HAP-1 (cell line): ENCODE results near the gene MLH3.

Experiments used
- DNase-seq, 2 experiments: peaks; one replicate each; pipeline ENCODE4 v3.0.0-alpha.2; 2016 to 2020; ENCODE audit warnings: low spot score in 2 of 2
- H3K27me3 ChIP-seq: fragments of 250-450 bp; sonication (Bioruptor Pico); 2 replicates; pipeline ENCODE4 v1.5.1; 2020; ENCODE audit warnings: low read depth, mild to moderate bottlenecking, moderate library complexity
- H3K36me3 ChIP-seq: fragments of 250-450 bp; sonication (Bioruptor Pico); replicated peaks from 2 replicates; pipeline ENCODE4 v1.5.1; 2020; ENCODE audit warnings: mild to moderate bottlenecking
- H3K4me1 ChIP-seq: fragments of 250-450 bp; sonication (Bioruptor Pico); 2 replicates; pipeline ENCODE4 v1.5.1; 2020; ENCODE audit warnings: mild to moderate bottlenecking
- H3K4me3 ChIP-seq: fragments of 250-450 bp; sonication (Bioruptor Pico); 2 replicates; pipeline ENCODE4 v1.5.1; 2020; ENCODE audit warnings: mild to moderate bottlenecking, moderate library complexity
- H3K9me3 ChIP-seq: fragments of 250-450 bp; sonication (Bioruptor Pico); 2 replicates; pipeline ENCODE4 v1.5.1; 2020; ENCODE audit warnings: mild to moderate bottlenecking, moderate library complexity
- in situ Hi-C: fragments of 300-500 bp; cut with MboI; formaldehyde crosslinking; loops from 3 replicates; pipeline ENCODE4 v1.14.3; 2020; ENCODE audit warnings: low sequenced_read_pairs, inconsistent platforms, mixed read lengths

Gene MLH3

GRCh38 chr14:75060420-75060819 lies 9.2 kb upstream of the MLH3 start:
- peaks cover 4% of the 10 kb centered on the region for H3K4me1 ChIP-seq
- no peaks in the 10 kb centered on the region for H3K27me3 ChIP-seq
- peaks cover 14% of the 10 kb centered on the region for H3K36me3 ChIP-seq
- in situ Hi-C loops = no loop called here
- no peaks in the 10 kb centered on the region for H3K9me3 ChIP-seq
- no peak overlapping the region for H3K4me3 ChIP-seq
- DNase-seq = no peak

- no peak for DNase-seq
- peaks cover 14% of the 10 kb centered on the region for H3K36me3 ChIP-seq
- H3K27me3 ChIP-seq = no peaks in the 10 kb centered on the region
- H3K9me3 ChIP-seq = no peaks in the 10 kb centered on the region
- no peak overlapping the region for H3K4me3 ChIP-seq
- peaks cover 4% of the 10 kb centered on the region for H3K4me1 ChIP-seq
- in situ Hi-C loops = no loop called here
Measured at GRCh38 chr14:75059642-75060041, 8.4 kb upstream of the MLH3 start.

- H3K4me1 ChIP-seq = no peaks in the 10 kb centered on the region; the same call in 1 of the 2 replicates
- no peaks in the 10 kb centered on the region for H3K27me3 ChIP-seq
- no peaks in the 10 kb centered on the region; the same call in 1 of the 2 replicates for H3K36me3 ChIP-seq
- H3K4me3 ChIP-seq = no peak overlapping the region
- no peak for DNase-seq
- in situ Hi-C loops = no loop called here
- H3K9me3 ChIP-seq = no peaks in the 10 kb centered on the region
Measured at GRCh38 chr14:75054421-75054820, 3.2 kb upstream of the MLH3 start.

- in situ Hi-C loops = no loop called here
- Histone ChIP-seq H3K4me1 (no peaks in the 10 kb centered on the region; the same call in 1 of the 2 replicates), H3K4me3 (no peak overlapping the region), H3K27me3 (no peaks in the 10 kb centered on the region), H3K9me3 (no peaks in the 10 kb centered on the region), H3K36me3 (no peaks in the 10 kb centered on the region; the same call in 1 of the 2 replicates)
- no peak for DNase-seq
Measured at GRCh38 chr14:75053396-75054291, 2.4 kb upstream of the MLH3 start.

GRCh38 chr14:75051556-75051899 lies 261 bp upstream of the MLH3 start:
- Histone ChIP-seq H3K4me1 (no peaks in the 10 kb centered on the region), H3K27me3 (peaks cover 10% of the 10 kb centered on the region), H3K9me3 (no peaks in the 10 kb centered on the region), H3K4me3 (no peak overlapping the region), H3K36me3 (no peaks in the 10 kb centered on the region; the same call in 1 of the 2 replicates)
- in situ Hi-C loops = no loop called here
- no peak for DNase-seq

- in situ Hi-C loops = no loop called here
Measured at GRCh38 chr14:75049731-75050201, 1.5 kb downstream of the MLH3 start.

GRCh38 chr14:75049136-75049535 lies 2.1 kb downstream of the MLH3 start:
- no peaks in the 10 kb centered on the region for H3K9me3 ChIP-seq
- peaks cover 10% of the 10 kb centered on the region for H3K27me3 ChIP-seq
- in situ Hi-C loops = no loop called here
- H3K36me3 ChIP-seq = no peaks in the 10 kb centered on the region; the same call in 1 of the 2 replicates
- H3K4me3 ChIP-seq = no peak overlapping the region
- no peak for DNase-seq
- H3K4me1 ChIP-seq = no peaks in the 10 kb centered on the region

More at GRCh38 chr14:75049731-75050201, 1.5 kb downstream of the MLH3 start:
- Histone ChIP-seq H3K9me3 (no peaks in the 10 kb centered on the region), H3K4me1 (no peaks in the 10 kb centered on the region), H3K27me3 (peaks cover 10% of the 10 kb centered on the region), H3K36me3 (no peaks in the 10 kb centered on the region; the same call in 1 of the 2 replicates), H3K4me3 (no peak overlapping the region)
- DNase-seq = no peak

GRCh38 chr14:75048101-75048500 lies 3.2 kb downstream of the MLH3 start:
- Histone ChIP-seq H3K4me3 (no peak overlapping the region), H3K4me1 (no peaks in the 10 kb centered on the region), H3K27me3 (peaks cover 10% of the 10 kb centered on the region), H3K36me3 (no peaks in the 10 kb centered on the region), H3K9me3 (no peaks in the 10 kb centered on the region)
- in situ Hi-C loops = no loop called here
- no peak for DNase-seq

- no peaks in the 10 kb centered on the region for H3K9me3 ChIP-seq
- in situ Hi-C loops = no loop called here
- no peaks in the 10 kb centered on the region for H3K4me1 ChIP-seq
- no peak overlapping the region for H3K4me3 ChIP-seq
- H3K27me3 ChIP-seq = peaks cover 10% of the 10 kb centered on the region
- no peaks in the 10 kb centered on the region for H3K36me3 ChIP-seq
- DNase-seq = no peak
Measured at GRCh38 chr14:75047506-75047905, 3.8 kb downstream of the MLH3 start.

GRCh38 chr14:75046899-75047298 lies 4.4 kb downstream of the MLH3 start:
- DNase-seq = no peak
- in situ Hi-C loops = no loop called here
- H3K4me1 ChIP-seq = no peaks in the 10 kb centered on the region
- H3K4me3 ChIP-seq = no peak overlapping the region
- H3K27me3 ChIP-seq = peaks cover 10% of the 10 kb centered on the region
- no peaks in the 10 kb centered on the region for H3K9me3 ChIP-seq
- no peaks in the 10 kb centered on the region for H3K36me3 ChIP-seq

- Histone ChIP-seq H3K4me1 (no peaks in the 10 kb centered on the region), H3K9me3 (no peaks in the 10 kb centered on the region), H3K36me3 (no peaks in the 10 kb centered on the region), H3K4me3 (no peak overlapping the region), H3K27me3 (peaks cover 10% of the 10 kb centered on the region)
- no peak for DNase-seq
- in situ Hi-C loops = no loop called here
Measured at GRCh38 chr14:75046275-75046674, 5.0 kb downstream of the MLH3 start.

GRCh38 chr14:75044752-75045151 lies 6.5 kb downstream of the MLH3 start:
- H3K36me3 ChIP-seq = no peaks in the 10 kb centered on the region
- H3K4me3 ChIP-seq = no peak overlapping the region
- H3K4me1 ChIP-seq = no peaks in the 10 kb centered on the region
- no peaks in the 10 kb centered on the region for H3K9me3 ChIP-seq
- in situ Hi-C loops = no loop called here
- DNase-seq = no peak
- peaks cover 10% of the 10 kb centered on the region for H3K27me3 ChIP-seq

- DNase-seq = no peak
- no peak overlapping the region for H3K4me3 ChIP-seq
- peaks cover 10% of the 10 kb centered on the region for H3K27me3 ChIP-seq
- in situ Hi-C loops = no loop called here
- H3K36me3 ChIP-seq = no peaks in the 10 kb centered on the region
- no peaks in the 10 kb centered on the region for H3K9me3 ChIP-seq
- no peaks in the 10 kb centered on the region; the same call in 1 of the 2 replicates for H3K4me1 ChIP-seq
Measured at GRCh38 chr14:75044322-75044721, 6.9 kb downstream of the MLH3 start.

GRCh38 chr14:75042035-75042434 lies 9.2 kb downstream of the MLH3 start:
- H3K9me3 ChIP-seq = no peaks in the 10 kb centered on the region
- H3K4me3 ChIP-seq = no peak overlapping the region
- peaks cover 6% of the 10 kb centered on the region for H3K27me3 ChIP-seq
- no peak for DNase-seq
- no peaks in the 10 kb centered on the region for H3K36me3 ChIP-seq
- in situ Hi-C loops = no loop called here
- no peaks in the 10 kb centered on the region; the same call in 1 of the 2 replicates for H3K4me1 ChIP-seq
